ENCODE measurements around the gene HBZ.
"Not testable (repeated sequence)": the region's sequence is repeated elsewhere in the genome, so short reads cannot be mapped to it uniquely, and the experiment has no call there.

Gene HBZ

GRCh38 chr16:165539-166374 lies 13.3 kb downstream of the HBZ start, which contains the start of gene HBM:
Gene HBM, plus strand, starts transcription at chr16:165978. Its CDS starts 20 bp downstream, at chr16:165998.
- DNase-seq (ENCODE audit: low read depth) = no peak

GRCh38 chr16:166375-167121 lies 14.1 kb downstream of the HBZ start:
- no peak for DNase-seq (ENCODE audit: low read depth)

- DNase-seq (ENCODE audit: low read depth) = no peak
These were observed 14.8 kb downstream of the HBZ start for GRCh38 chr16:167122-167690.

- no peak for DNase-seq (ENCODE audit: low read depth)
These were observed 16.0 kb downstream of the HBZ start for GRCh38 chr16:168424-168823.

GRCh38 chr16:169014-169413 lies 16.6 kb downstream of the HBZ start:
- DNase-seq (ENCODE audit: low read depth) = no peak

- not testable (repeated sequence) for DNase-seq (ENCODE audit: low read depth)
These were observed 17.7 kb downstream of the HBZ start for GRCh38 chr16:170088-170507.

- no peak for DNase-seq (ENCODE audit: low read depth)
These were observed 18.3 kb downstream of the HBZ start for GRCh38 chr16:170788-171187.

GRCh38 chr16:172374-172941 lies 20.0 kb downstream of the HBZ start, which contains the start of gene HBA2:
Gene HBA2, plus strand, starts transcription at chr16:172876. Its CDS starts 37 bp downstream, at chr16:172913.
- DNase-seq (ENCODE audit: low read depth) = not testable (repeated sequence)

- DNase-seq (ENCODE audit: low read depth) = not testable (repeated sequence)
These were observed 20.9 kb downstream of the HBZ start for GRCh38 chr16:173211-173854.

- DNase-seq (ENCODE audit: low read depth) = not testable (repeated sequence)
These were observed 21.7 kb downstream of the HBZ start for GRCh38 chr16:173928-174769.

- DNase-seq (ENCODE audit: low read depth) = no peak
These were observed 22.8 kb downstream of the HBZ start for GRCh38 chr16:175011-175949.

- not testable (repeated sequence) for DNase-seq (ENCODE audit: low read depth)
These were observed 23.6 kb downstream of the HBZ start for GRCh38 chr16:176006-176405.

- not testable (repeated sequence) for DNase-seq (ENCODE audit: low read depth)
These were observed 24.3 kb downstream of the HBZ start, which contains the start of gene HBA1 for GRCh38 chr16:176477-177382. Gene HBA1, plus strand, starts transcription at chr16:176680. Its CDS starts 37 bp downstream, at chr16:176717.

- DNase-seq (ENCODE audit: low read depth) = no peak
These were observed 25.0 kb downstream of the HBZ start for GRCh38 chr16:177394-177822.

GRCh38 chr16:177981-178667 lies 25.7 kb downstream of the HBZ start:
- DNase-seq (ENCODE audit: low read depth) = no peak

GRCh38 chr16:178668-179015 lies 26.2 kb downstream of the HBZ start:
- no peak for DNase-seq (ENCODE audit: low read depth)

GRCh38 chr16:179211-180092 lies 27.0 kb downstream of the HBZ start:
- no peak for DNase-seq (ENCODE audit: low read depth)
